ENCODE results near the gene CTRB2.
A peak's percentile ranks its signal among the peaks of the same experiment; 100 is the strongest.
"Not testable (repeated sequence)": the region's sequence is repeated elsewhere in the genome, so short reads cannot be mapped to it uniquely, and the experiment has no call there.

The CTRB2 gene

DNA sequence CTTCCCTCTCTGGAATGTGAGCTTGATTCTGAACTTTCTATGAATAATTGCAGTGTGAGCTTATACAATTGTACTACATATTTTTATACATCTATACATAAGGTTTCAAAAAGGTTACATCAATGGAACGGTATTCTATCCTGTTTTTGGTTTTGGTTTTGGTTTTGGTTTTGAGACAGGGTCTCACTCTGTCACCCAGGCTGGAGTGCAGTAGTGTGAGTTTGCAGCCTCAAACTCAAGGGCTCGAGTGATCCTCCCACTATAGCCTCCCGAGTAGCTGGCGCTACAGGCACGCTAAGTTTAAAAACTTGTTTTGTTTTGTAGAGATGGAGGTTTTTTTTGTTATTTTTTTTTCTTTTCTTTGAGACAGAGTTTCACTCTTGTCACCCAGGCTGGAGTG is 12.9 kb upstream of the CTRB2 start:
- H3K4me1 ChIP-seq (ENCODE audit: control insufficient read depth in 5 of 5, insufficient read depth in 5 of 5, low read length in 5 of 5): peaks cover 0 to 5% (median 0%) of the 10 kb centered on the region in 5 donors
- no peak overlapping the region for H3K27ac ChIP-seq (ENCODE audit: low read depth, low read length)
- no peak overlapping the region for H3K9ac ChIP-seq (ENCODE audit: low read length in 5 of 5)
- H3K27me3 ChIP-seq (ENCODE audit: control insufficient read depth in 5 of 5, insufficient read depth in 4 of 5, low read length in 5 of 5): peaks cover 5 to 8% (median 8%) of the 10 kb centered on the region in 5 donors
- peak overlapping the region in 2 of 5 donors; percentile 5 to 6 for H3K4me3 ChIP-seq (ENCODE audit: low read depth in 1 of 5, low read length in 5 of 5)
- H3K36me3 ChIP-seq (ENCODE audit: control insufficient read depth in 5 of 5, insufficient read depth in 5 of 5, low read length in 5 of 5): no peaks in the 10 kb centered on the region
- no peaks in the 10 kb centered on the region for H3K9me3 ChIP-seq (ENCODE audit: control insufficient read depth in 5 of 5, low read length in 5 of 5)

DNA sequence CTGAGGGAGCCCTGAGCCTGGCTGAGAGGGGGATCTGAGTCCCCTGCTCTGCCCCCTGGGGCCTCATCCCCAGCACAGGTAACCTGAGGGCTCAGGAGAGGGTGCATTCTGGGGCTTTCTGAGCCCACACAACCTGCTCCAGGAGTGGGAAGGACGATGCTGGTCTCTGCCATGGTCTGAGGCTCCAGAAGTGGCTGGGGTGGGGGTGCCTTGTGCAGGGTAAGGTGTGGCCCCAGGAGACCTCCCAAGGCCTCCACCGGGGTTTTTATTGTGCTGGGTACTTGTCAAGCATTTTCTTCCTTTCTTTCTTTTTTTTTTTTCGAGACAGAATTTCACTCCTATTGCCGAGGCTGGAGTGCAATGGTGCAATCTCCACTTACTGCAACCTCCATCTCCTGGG is 12.1 kb upstream of the CTRB2 start:
- H3K9me3 ChIP-seq (ENCODE audit: control insufficient read depth in 5 of 5, low read length in 5 of 5): no peaks in the 10 kb centered on the region
- peaks cover 0 to 3% (median under 1%) of the 10 kb centered on the region in 5 donors for H3K27me3 ChIP-seq (ENCODE audit: control insufficient read depth in 5 of 5, insufficient read depth in 4 of 5, low read length in 5 of 5)
- H3K4me1 ChIP-seq (ENCODE audit: control insufficient read depth in 5 of 5, insufficient read depth in 5 of 5, low read length in 5 of 5): peaks cover 0 to 5% (median 0%) of the 10 kb centered on the region in 5 donors
- H3K9ac ChIP-seq (ENCODE audit: low read length in 5 of 5): no peak overlapping the region
- no peaks in the 10 kb centered on the region for H3K36me3 ChIP-seq (ENCODE audit: control insufficient read depth in 5 of 5, insufficient read depth in 5 of 5, low read length in 5 of 5)
- H3K4me3 ChIP-seq (ENCODE audit: low read depth in 1 of 5, low read length in 5 of 5): no peak overlapping the region
- H3K27ac ChIP-seq (ENCODE audit: low read depth, low read length): no peak overlapping the region

DNA sequence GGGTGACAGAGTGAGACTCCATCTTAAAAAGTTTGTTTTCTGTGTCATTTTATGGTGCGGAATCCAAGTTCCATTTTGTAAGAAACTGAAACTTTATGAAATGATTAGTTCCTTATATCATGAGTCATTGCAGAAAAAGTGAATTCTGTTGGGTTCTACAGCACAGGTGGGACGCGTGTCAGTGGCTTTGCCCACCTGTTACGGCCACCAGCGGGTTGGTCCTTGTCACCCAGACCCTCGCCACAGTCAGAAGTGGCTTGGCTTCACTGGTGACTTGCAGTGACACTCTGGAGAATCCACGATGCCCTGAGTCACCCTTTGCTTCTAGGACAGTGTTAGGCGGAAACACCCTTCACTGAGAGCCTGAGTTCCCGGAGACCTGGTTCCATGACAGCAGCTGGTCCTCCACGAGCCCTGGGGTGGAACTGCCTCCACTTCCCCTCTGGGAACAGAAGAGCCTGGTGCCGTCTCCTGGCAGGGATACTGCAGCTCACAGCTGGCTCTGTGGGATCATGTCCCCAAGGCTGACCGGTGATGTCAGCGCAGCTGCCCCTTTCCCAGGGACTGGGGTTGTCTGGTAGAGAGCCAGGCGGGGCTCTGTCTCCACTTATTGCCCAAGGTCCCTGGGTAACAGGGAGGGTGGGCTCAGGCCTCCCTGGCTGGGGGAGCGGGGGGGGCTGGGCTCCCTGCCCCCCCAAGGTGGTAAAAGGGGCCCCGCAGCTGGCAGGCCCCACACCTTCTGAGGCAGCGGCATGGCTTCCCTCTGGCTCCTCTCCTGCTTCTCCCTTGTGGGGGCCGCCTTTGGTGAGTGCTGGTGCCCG is 11.5 kb upstream of the CTRB2 start, which contains the start of gene CTRB1:
Gene CTRB1, plus strand, starts transcription at position 733 of the 821 bp plus-strand sequence. Its CDS starts 20 bp downstream, at position 753.
- Histone ChIP-seq H3K4me3 (ENCODE audit: low read depth in 1 of 5, low read length in 5 of 5) (peak within 1 kb of the TSS in 2 of 5 donors; percentile 5 to 6), H3K36me3 (ENCODE audit: control insufficient read depth in 5 of 5, insufficient read depth in 5 of 5, low read length in 5 of 5) (no peaks in the 10 kb centered on the region), H3K9ac (ENCODE audit: low read length in 5 of 5) (no peak within 1 kb of the TSS), H3K9me3 (ENCODE audit: control insufficient read depth in 5 of 5, low read length in 5 of 5) (no peaks in the 10 kb centered on the region), H3K27me3 (ENCODE audit: control insufficient read depth in 5 of 5, insufficient read depth in 4 of 5, low read length in 5 of 5) (peaks cover 0 to 3% (median 0%) of the 10 kb centered on the region in 5 donors), H3K27ac (ENCODE audit: low read depth, low read length) (no peak within 1 kb of the TSS), H3K4me1 (ENCODE audit: control insufficient read depth in 5 of 5, insufficient read depth in 5 of 5, low read length in 5 of 5) (peaks cover 0 to 5% (median 0%) of the 10 kb centered on the region in 5 donors)

DNA sequence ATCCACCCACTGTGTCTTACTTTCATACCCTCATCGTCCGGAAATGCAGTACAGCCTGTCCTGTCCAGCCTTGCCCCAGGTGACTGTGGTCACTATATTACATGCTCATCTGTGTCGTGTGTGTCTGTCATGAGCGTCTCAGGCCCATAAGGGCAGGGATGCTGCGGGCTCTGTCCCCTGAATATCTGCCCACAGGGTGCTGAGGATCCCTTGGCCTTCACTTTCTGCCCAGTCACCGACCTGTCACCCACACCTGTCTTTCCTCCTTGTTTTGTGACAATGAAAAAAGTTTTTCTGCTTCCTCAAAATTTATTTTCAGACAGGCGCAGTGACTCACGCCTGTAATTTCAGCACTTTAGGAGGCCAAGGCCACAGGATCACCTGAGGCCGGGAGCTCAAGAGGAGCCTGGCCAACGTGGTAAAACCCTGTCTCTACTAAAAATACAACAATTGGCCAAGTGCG is 10.5 kb upstream of the CTRB2 start:
- Histone ChIP-seq H3K27me3 (ENCODE audit: control insufficient read depth in 5 of 5, insufficient read depth in 4 of 5, low read length in 5 of 5) (peaks cover 0 to 7% (median 0%) of the 10 kb centered on the region in 5 donors), H3K4me3 (ENCODE audit: low read depth in 1 of 5, low read length in 5 of 5) (no peak overlapping the region), H3K27ac (ENCODE audit: low read depth, low read length) (no peak overlapping the region), H3K9me3 (ENCODE audit: control insufficient read depth in 5 of 5, low read length in 5 of 5) (no peaks in the 10 kb centered on the region), H3K9ac (ENCODE audit: low read length in 5 of 5) (no peak overlapping the region), H3K4me1 (ENCODE audit: control insufficient read depth in 5 of 5, insufficient read depth in 5 of 5, low read length in 5 of 5) (peaks cover 0 to 3% (median 0%) of the 10 kb centered on the region in 5 donors), H3K36me3 (ENCODE audit: control insufficient read depth in 5 of 5, insufficient read depth in 5 of 5, low read length in 5 of 5) (no peaks in the 10 kb centered on the region)

DNA sequence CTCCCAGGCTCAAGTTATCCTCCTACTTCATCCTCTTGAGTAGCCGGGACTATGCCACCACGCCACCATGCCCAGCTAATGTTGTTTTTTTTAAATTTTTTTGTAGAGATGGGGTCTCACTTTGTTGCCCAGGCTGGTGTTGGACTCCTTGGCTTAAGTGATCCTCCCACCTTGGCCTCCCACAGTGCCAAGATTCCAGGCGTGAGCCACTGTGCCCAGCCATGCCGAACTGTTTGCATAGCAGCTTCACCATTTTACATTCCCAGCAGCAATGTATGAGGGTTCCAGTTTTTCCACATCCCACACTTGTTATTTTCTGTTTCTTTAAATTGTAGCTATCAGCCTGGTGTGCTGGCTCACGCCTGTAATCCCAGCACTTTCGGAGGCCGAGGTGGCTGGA is 9.6 kb upstream of the CTRB2 start:
- Histone ChIP-seq H3K9me3 (ENCODE audit: control insufficient read depth in 5 of 5, low read length in 5 of 5) (no peaks in the 10 kb centered on the region), H3K9ac (ENCODE audit: low read length in 5 of 5) (no peak overlapping the region), H3K27ac (ENCODE audit: low read depth, low read length) (no peak overlapping the region), H3K4me1 (ENCODE audit: control insufficient read depth in 5 of 5, insufficient read depth in 5 of 5, low read length in 5 of 5) (no peaks in the 10 kb centered on the region), H3K27me3 (ENCODE audit: control insufficient read depth in 5 of 5, insufficient read depth in 4 of 5, low read length in 5 of 5) (peaks cover 0 to 7% (median 0%) of the 10 kb centered on the region in 5 donors), H3K4me3 (ENCODE audit: low read depth in 1 of 5, low read length in 5 of 5) (no peak overlapping the region), H3K36me3 (ENCODE audit: control insufficient read depth in 5 of 5, insufficient read depth in 5 of 5, low read length in 5 of 5) (no peaks in the 10 kb centered on the region)

DNA sequence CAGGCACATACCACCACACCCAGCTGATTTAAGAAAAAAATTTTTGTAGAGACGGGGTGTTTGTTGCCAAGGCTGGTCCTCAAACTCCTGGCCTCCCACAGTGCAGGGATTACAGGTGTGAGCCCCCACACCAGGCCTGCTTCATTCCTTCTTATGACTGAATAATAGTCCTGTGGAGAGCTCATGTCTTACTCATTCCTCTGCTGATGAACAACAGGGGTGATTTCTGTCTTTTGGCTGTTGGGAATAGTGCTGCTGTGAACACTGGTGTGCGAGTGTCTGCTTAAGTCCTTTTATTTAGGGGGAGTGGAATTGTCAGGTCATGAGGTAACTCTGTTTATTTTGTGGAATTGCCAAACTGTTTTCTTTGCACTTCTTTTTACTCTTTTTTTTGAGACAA is 9.2 kb upstream of the CTRB2 start:
- Histone ChIP-seq H3K27ac (ENCODE audit: low read depth, low read length) (no peak overlapping the region), H3K4me1 (ENCODE audit: control insufficient read depth in 5 of 5, insufficient read depth in 5 of 5, low read length in 5 of 5) (no peaks in the 10 kb centered on the region), H3K9me3 (ENCODE audit: control insufficient read depth in 5 of 5, low read length in 5 of 5) (no peaks in the 10 kb centered on the region), H3K9ac (ENCODE audit: low read length in 5 of 5) (no peak overlapping the region), H3K36me3 (ENCODE audit: control insufficient read depth in 5 of 5, insufficient read depth in 5 of 5, low read length in 5 of 5) (no peaks in the 10 kb centered on the region), H3K27me3 (ENCODE audit: control insufficient read depth in 5 of 5, insufficient read depth in 4 of 5, low read length in 5 of 5) (peaks cover 0 to 7% (median 0%) of the 10 kb centered on the region in 5 donors), H3K4me3 (ENCODE audit: low read depth in 1 of 5, low read length in 5 of 5) (no peak overlapping the region)

DNA sequence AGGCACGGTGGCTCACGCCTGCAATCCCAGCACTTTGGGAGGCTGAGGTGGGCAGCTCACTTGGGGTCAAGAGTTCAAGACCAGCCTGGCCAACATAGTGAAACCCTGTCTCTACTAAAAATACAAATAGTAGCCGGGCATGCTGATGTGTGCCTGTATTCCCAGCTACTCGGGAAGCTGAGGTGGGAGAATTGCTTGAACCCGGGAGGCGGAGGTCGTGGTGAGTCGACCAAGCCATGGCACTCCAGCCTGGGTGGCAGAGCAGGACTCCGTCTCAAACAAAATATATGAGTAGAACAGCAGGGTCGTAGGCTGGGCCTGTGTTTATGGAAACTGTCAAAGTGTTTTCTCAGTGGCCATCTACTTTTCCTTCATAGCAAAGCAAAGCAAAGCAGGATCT is 4.3 kb upstream of the CTRB2 start:
- H3K27me3 ChIP-seq (ENCODE audit: control insufficient read depth in 5 of 5, insufficient read depth in 4 of 5, low read length in 5 of 5); H3K9me3 ChIP-seq (ENCODE audit: control insufficient read depth in 5 of 5, low read length in 5 of 5); H3K36me3 ChIP-seq (ENCODE audit: control insufficient read depth in 5 of 5, insufficient read depth in 5 of 5, low read length in 5 of 5); H3K4me3 ChIP-seq (ENCODE audit: low read depth in 1 of 5, low read length in 5 of 5); H3K4me1 ChIP-seq (ENCODE audit: control insufficient read depth in 5 of 5, insufficient read depth in 5 of 5, low read length in 5 of 5); H3K27ac ChIP-seq (ENCODE audit: low read depth, low read length); H3K9ac ChIP-seq (ENCODE audit: low read length in 5 of 5): not testable (repeated sequence)

DNA sequence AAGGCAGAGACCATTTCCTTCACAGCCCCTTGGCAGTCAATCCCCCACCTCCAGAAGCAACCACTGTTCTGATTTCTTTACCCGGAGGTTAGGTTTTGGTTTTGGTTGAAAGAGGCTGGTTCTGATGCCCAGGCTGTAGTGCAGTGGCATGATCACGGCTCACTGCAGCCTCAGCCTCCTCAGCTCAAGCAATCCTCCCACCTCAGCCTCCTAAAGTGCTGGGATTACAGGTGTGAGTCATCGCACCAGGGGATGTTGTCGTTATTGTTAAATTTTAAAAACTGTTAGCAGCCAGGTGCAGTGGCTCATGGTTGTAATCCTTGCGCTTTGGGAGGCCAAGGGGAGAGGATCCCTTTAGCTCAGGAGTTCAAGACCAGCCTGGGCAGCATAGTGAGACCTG is 3.0 kb upstream of the CTRB2 start:
- Histone ChIP-seq H3K9me3 (ENCODE audit: control insufficient read depth in 5 of 5, low read length in 5 of 5) (no peaks in the 10 kb centered on the region), H3K9ac (ENCODE audit: low read length in 5 of 5) (no peak overlapping the region), H3K36me3 (ENCODE audit: control insufficient read depth in 5 of 5, insufficient read depth in 5 of 5, low read length in 5 of 5) (no peaks in the 10 kb centered on the region), H3K27me3 (ENCODE audit: control insufficient read depth in 5 of 5, insufficient read depth in 4 of 5, low read length in 5 of 5) (peaks cover 0 to 8% (median 3%) of the 10 kb centered on the region in 5 donors), H3K4me3 (ENCODE audit: low read depth in 1 of 5, low read length in 5 of 5) (no peak overlapping the region), H3K4me1 (ENCODE audit: control insufficient read depth in 5 of 5, insufficient read depth in 5 of 5, low read length in 5 of 5) (no peaks in the 10 kb centered on the region), H3K27ac (ENCODE audit: low read depth, low read length) (no peak overlapping the region)

DNA sequence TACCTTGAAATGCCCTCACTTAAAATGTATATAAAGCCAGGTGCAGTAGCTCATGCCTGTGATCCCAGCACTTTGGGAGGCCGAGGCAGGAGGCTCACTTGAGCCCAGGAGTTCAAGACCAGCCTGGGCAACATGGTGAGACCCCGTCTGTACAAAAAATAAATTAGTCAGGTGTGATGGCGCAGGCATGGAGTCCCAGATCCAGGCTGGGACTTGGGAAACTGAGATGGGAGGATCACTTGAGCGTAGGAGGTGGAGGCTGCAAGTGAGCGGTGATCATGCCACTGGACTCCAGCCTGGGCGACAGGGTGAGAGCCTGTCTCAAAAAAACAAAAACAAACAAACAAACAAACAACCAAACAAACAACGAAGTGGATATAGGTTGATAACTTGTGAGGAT is 2.6 kb upstream of the CTRB2 start:
- H3K27ac ChIP-seq (ENCODE audit: low read depth, low read length); H3K9me3 ChIP-seq (ENCODE audit: control insufficient read depth in 5 of 5, low read length in 5 of 5); H3K36me3 ChIP-seq (ENCODE audit: control insufficient read depth in 5 of 5, insufficient read depth in 5 of 5, low read length in 5 of 5); H3K27me3 ChIP-seq (ENCODE audit: control insufficient read depth in 5 of 5, insufficient read depth in 4 of 5, low read length in 5 of 5); H3K9ac ChIP-seq (ENCODE audit: low read length in 5 of 5); H3K4me3 ChIP-seq (ENCODE audit: low read depth in 1 of 5, low read length in 5 of 5); H3K4me1 ChIP-seq (ENCODE audit: control insufficient read depth in 5 of 5, insufficient read depth in 5 of 5, low read length in 5 of 5): not testable (repeated sequence)

DNA sequence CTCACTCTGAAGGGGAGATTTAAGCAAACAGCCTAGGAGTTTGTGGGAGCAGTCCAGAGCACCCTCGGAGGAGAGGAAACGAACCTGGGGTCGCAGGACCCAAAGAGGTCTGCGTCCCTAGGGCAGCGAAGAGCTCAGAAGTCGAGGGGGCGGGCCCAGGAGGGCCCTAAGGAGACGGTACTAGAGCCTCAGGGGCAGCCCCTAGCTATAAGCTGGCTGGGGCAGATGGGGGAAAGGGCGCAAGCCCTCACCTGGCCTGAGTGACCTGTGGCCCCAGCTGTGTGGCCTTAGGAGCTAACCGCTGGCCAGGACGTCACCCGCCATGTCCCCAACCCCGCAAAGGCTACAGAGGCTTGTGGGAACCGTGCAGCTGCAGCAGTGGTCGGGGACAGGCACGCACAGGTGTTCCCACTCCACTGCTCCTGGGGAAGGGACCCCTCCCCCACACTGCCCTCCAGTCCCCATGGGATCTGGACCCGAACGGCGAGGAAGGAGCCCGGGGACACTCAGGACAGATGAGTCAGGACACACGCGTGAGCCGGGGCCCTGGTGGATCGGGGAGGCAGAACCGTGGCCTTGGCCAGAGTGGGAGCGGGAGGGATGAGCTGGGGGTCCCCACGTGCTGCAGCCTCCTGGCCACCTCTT is 2.0 kb upstream of the CTRB2 start:
- Histone ChIP-seq H3K4me3 (ENCODE audit: low read depth in 1 of 5, low read length in 5 of 5) (no peak overlapping the region), H3K4me1 (ENCODE audit: control insufficient read depth in 5 of 5, insufficient read depth in 5 of 5, low read length in 5 of 5) (no peaks in the 10 kb centered on the region), H3K9ac (ENCODE audit: low read length in 5 of 5) (no peak overlapping the region), H3K27me3 (ENCODE audit: control insufficient read depth in 5 of 5, insufficient read depth in 4 of 5, low read length in 5 of 5) (peaks cover 0 to 8% (median 3%) of the 10 kb centered on the region in 5 donors), H3K9me3 (ENCODE audit: control insufficient read depth in 5 of 5, low read length in 5 of 5) (no peaks in the 10 kb centered on the region), H3K36me3 (ENCODE audit: control insufficient read depth in 5 of 5, insufficient read depth in 5 of 5, low read length in 5 of 5) (no peaks in the 10 kb centered on the region), H3K27ac (ENCODE audit: low read depth, low read length) (no peak overlapping the region)
